Measurements from ENCODE around the gene CALML3.

- no peak for TF ChIP-seq CTCF (IDR thresholded peaks at IDR 0.05)
- TF ChIP-seq EZH2 (IDR thresholded peaks at IDR 0.05) = no peak
- no peak for TF ChIP-seq EZH2phosphoT487 (IDR thresholded peaks at IDR 0.05)
Measured at GRCh38 chr10:5545011-5545410, 20.2 kb downstream of the CALML3 start.
